Measurements from ENCODE around the gene SRP54.
"Not testable (repeated sequence)": the region's sequence is repeated elsewhere in the genome, so short reads cannot be mapped to it uniquely, and the experiment has no call there.

The SRP54 gene

GRCh38 chr14:34944744-34945143, 38.0 kb upstream of the SRP54 start:
- in situ Hi-C loops (cut with MboI; ENCODE audit: low sequenced_read_pairs, unreplicated experiment) = no loop called here
- no peak for DNase-seq (ENCODE audit: low spot score)
- TF ChIP-seq CTCF (IDR thresholded peaks at IDR 0.05; ENCODE audit: borderline replicate concordance, control extremely low read depth, extremely low read depth, insufficient read depth, missing control alignments) = no peak

DNA sequence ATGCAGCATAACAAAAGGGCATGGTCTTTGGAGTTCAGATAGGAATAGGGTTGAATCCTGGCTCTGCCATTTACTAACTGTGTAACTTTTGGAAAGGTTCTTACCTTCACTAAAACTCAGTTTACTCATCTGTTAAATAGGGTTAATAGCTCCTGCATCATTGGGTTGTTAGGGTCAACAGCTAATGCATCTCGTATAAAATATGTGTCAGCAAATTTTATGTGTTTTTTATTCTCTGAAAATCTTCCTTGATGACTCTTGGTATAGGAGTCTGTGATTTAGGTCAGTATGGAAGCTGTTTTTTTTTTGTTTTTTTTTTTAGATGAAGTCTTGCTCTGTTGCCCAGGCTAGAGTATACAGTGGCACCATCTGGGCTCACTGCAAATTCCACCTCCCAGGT, 36.1 kb upstream of the SRP54 start:
- no peak for TF ChIP-seq CTCF (IDR thresholded peaks at IDR 0.05; ENCODE audit: borderline replicate concordance, control extremely low read depth, extremely low read depth, insufficient read depth, missing control alignments)
- DNase-seq (ENCODE audit: low spot score) = no peak
- in situ Hi-C loops (cut with MboI; ENCODE audit: low sequenced_read_pairs, unreplicated experiment) = no loop called here

DNA sequence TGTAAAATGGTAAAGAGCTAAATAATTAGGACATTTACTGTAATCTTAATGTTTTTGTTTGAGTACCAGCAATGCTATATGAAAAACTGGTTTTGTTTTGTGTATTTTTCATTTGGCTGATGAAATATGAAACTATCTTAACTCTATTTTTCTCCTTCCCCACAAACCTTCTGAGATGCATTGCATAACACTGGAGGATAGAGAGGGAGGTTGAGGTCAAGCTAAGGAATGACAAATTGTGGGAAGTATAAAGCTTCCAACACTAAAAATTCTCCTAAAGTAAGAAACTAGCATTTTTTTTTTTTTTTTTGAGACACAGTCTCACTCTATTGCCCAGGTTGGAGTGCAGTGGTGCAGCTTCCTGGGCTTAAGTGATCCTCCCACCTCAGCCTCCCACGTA, 31.5 kb upstream of the SRP54 start:
- DNase-seq (ENCODE audit: low spot score) = no peak

GRCh38 chr14:34956931-34957330, 25.9 kb upstream of the SRP54 start:
- no peak for TF ChIP-seq CTCF (IDR thresholded peaks at IDR 0.05; ENCODE audit: borderline replicate concordance, control extremely low read depth, extremely low read depth, insufficient read depth, missing control alignments)
- in situ Hi-C loops (cut with MboI; ENCODE audit: low sequenced_read_pairs, unreplicated experiment) = no loop called here

More for the DNA sequence above, 31.5 kb upstream of the SRP54 start:
- in situ Hi-C loops (cut with MboI; ENCODE audit: low sequenced_read_pairs, unreplicated experiment) = no loop called here
- TF ChIP-seq CTCF (IDR thresholded peaks at IDR 0.05; ENCODE audit: borderline replicate concordance, control extremely low read depth, extremely low read depth, insufficient read depth, missing control alignments) = no peak

DNA sequence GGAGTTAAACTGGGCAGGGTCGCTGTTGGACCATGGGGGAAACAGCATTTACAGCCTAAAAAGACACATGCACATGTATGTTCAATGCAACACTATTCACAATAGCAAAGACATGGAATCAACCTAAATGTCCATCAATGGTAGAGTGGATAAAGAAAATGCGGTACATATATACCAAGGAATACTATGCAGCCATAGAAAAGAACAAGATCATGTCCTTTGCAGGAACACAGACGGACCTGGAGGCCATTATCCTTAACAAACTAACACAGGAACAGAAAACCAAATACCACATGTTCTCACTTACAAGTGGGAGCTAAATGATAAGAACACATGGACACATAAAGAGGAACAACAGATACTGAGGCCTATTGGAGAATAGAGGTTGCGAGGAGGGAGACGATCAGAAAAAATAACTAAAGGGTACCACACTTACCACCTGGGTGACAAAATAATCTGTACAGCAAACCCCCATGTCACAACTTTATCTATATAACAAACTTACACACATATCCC, 25.0 kb upstream of the SRP54 start:
- TF ChIP-seq CTCF (IDR thresholded peaks at IDR 0.05; ENCODE audit: borderline replicate concordance, control extremely low read depth, extremely low read depth, insufficient read depth, missing control alignments) = no peak
- in situ Hi-C loops (cut with MboI; ENCODE audit: low sequenced_read_pairs, unreplicated experiment) = no loop called here
- no peak for DNase-seq (ENCODE audit: low spot score)

More at GRCh38 chr14:34956931-34957330, 25.9 kb upstream of the SRP54 start:
- DNase-seq (ENCODE audit: low spot score) = no peak

- in situ Hi-C loops (cut with MboI; ENCODE audit: low sequenced_read_pairs, unreplicated experiment); DNase-seq (ENCODE audit: low spot score): not testable (repeated sequence)
Observed at GRCh38 chr14:34962106-34962505, 20.7 kb upstream of the SRP54 start.

GRCh38 chr14:34964977-34965764, 17.6 kb upstream of the SRP54 start:
- in situ Hi-C loops (cut with MboI; ENCODE audit: low sequenced_read_pairs, unreplicated experiment) = no loop called here
- DNase-seq (ENCODE audit: low spot score) = no peak
- no peak for TF ChIP-seq CTCF (IDR thresholded peaks at IDR 0.05; ENCODE audit: borderline replicate concordance, control extremely low read depth, extremely low read depth, insufficient read depth, missing control alignments)

Data from GM13976 (cell line).